Cortex of kidney (tissue), 1 donor: ENCODE measurements around the gene FBH1.

ENCODE experiments used
- DNase-seq: peaks from one replicate; lab custom pipeline; 2025; lab: John Stamatoyannopoulos, UW

FBH1 gene

GRCh38 chr10:5981529-5981928 is 91.5 kb downstream of the FBH1 start:
- DNase-seq: no peak

- DNase-seq: no peak
These were observed 93.7 kb downstream of the FBH1 start for GRCh38 chr10:5983774-5984173.

GRCh38 chr10:5985029-5985428 is 95.0 kb downstream of the FBH1 start:
- DNase-seq: no peak
